Neural progenitor cell (in vitro differentiated cells): Measurements from ENCODE around the gene MGRN1.

Source experiments
- EZH2 ChIP-seq: fragments of 200-600 bp; sonication (generic); IDR thresholded peaks from 2 replicates; pipeline ENCODE4 v1.6.1; 2017; ENCODE audit warnings: antibody characterized with exemption, mild to moderate bottlenecking, moderate library complexity
- TF ChIP-seq, protein P1 (sequence below): fragments of 200-600 bp; sonication (generic); IDR thresholded peaks from 2 replicates; pipeline ENCODE4 v1.5.1; 2017; ENCODE audit warnings: antibody characterized with exemption, mild to moderate bottlenecking

DNA sequence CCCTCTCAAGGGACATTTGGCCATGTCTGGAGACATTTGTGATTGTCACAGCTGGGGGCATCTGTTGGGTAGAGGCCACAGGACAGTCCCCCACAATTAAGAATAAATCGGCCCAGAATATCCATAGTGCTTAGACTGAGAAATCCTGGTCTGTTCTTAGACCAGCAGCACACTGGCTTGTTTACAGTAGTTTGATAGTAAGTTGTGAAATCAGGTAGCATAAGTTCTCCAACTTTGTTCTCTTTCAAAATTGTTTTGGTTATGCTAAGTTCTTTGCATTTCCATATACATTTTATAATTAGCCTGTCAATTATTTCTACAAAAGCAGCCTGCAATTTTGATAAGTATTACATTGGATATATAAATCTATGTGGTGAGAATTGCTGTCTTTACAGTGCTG lies 6.8 kb downstream of the MGRN1 start:
- TF ChIP-seq, protein P1, sequence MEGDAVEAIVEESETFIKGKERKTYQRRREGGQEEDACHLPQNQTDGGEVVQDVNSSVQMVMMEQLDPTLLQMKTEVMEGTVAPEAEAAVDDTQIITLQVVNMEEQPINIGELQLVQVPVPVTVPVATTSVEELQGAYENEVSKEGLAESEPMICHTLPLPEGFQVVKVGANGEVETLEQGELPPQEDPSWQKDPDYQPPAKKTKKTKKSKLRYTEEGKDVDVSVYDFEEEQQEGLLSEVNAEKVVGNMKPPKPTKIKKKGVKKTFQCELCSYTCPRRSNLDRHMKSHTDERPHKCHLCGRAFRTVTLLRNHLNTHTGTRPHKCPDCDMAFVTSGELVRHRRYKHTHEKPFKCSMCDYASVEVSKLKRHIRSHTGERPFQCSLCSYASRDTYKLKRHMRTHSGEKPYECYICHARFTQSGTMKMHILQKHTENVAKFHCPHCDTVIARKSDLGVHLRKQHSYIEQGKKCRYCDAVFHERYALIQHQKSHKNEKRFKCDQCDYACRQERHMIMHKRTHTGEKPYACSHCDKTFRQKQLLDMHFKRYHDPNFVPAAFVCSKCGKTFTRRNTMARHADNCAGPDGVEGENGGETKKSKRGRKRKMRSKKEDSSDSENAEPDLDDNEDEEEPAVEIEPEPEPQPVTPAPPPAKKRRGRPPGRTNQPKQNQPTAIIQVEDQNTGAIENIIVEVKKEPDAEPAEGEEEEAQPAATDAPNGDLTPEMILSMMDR, result no peak
- no peak for TF ChIP-seq EZH2
